HG03103 (cell line): Measurements from ENCODE around the gene FAM240A.
"Not testable (repeated sequence)": the region's sequence is repeated elsewhere in the genome, so short reads cannot be mapped to it uniquely, and the experiment has no call there.

Experiments
- ATAC-seq: cut with Tn5 transposase; IDR thresholded peaks from one replicate; pipeline ENCODE4 v1.9.1; 2021; ENCODE audit warnings: low read depth; ENCODE audit not compliant: unreplicated experiment

Gene FAM240A

DNA sequence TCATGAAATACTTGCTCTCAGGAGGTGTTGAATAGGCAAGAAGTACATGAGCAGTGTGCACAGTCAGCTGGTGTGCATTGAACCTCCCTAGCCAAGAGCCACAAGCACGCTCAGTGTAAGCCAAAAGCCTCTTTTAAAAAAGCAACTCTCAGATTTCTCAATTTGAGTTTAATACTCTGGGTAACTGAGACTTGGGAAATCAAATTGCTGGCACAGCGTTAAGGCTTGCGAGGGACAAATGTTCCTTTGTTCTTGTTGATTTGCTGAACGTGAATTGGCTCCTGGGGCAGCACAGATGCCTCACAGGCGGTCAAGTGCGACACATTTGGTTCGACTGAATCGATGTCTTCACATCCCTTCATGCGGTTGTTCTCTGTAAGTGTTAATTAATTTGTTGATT, at the start of gene FAM240A:
Gene FAM240A, plus strand, starts transcription at position 202 of the 400 bp plus-strand sequence. Its CDS starts 159 bp downstream, at position 361.
- no peak for ATAC-seq

DNA sequence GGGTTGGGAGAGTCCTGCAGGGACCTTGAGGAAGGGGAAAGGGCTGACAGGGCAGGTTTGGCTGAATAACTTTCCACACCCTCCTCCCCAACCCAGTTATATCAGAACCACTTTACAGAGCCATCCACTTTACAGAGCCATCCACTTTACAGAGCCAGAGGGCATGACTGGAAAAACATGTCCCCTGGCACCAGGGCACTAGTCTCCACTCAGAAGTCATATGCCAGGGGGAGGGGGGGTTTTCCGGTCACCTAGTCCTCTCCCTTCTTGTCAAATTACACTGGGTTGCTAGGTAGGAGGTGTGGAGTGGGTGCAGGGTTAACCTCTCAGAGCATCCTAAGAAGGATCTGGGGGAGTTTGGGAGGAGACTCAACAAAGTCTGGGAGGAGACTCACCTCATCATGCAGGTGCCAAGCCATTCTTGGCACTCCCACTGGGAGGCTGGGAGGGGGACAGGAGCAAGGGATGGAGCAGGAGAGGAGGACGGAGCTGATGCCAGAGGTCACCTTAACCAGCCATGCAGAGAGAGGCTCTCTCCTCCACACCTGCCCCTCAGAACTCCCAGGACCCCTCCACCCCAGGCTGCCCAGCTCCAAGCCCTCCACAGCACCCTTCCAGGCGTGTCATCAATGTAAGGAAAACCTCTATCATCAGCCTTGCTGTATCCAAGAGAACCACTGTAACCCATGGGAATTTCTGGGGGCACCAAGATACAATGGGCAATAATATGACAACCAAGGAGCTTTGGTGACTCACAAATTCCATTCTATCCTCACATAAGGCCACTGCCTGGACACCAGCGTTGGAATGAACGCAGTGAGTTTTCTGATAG, 47.9 kb upstream of the FAM240A start:
- no peak for ATAC-seq

DNA sequence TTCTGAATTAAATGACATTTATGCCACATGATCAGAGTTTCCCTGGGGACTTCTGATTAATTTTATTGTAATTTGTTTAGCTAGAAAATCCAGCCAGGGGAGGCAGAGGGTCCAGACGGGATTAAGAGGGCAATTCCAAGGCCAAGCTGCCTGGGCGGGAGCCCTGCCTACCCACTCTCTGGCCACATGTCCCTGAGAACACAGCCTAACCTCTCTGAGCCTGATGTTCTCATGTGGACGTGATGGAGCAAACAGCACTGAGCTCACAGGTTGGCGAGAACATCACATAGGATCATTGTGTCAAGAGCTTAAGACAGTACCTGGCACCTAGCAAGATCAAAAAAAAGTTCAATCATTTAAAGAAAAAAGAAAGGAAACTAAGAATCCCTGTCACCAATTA, 47.2 kb upstream of the FAM240A start:
- no peak for ATAC-seq

- no peak for ATAC-seq
Measured at GRCh38 chr3:46565607-46566039, 46.7 kb upstream of the FAM240A start.

DNA sequence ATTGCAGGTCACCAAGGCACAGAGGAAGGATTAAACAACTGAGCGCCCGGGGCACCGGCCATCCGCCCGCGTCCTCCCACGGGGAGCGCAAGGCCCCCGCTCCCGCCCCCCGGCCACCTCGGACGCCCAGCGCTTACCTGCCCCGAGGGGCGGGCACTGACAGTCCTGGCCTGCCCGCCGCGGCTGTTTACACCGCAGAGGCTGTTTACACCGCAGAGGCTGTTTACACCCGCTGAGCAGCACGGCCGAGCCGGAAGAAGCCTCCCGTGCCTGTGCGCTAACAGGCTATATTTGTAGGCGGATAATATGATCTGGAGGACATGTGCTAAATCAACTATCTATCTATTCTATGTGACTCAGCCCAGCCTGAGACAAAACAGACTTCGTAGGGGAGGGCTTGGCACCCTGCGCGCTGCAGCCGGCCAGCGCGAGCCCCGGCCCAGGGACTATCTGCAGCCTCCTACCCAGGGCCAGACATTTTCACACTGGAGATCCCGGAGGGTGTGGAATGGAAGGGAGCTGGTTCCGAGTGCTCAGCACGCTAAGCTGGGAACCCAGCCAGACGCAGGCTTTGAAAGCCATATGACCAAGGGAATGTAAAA, 46.2 kb upstream of the FAM240A start, which contains the start of gene LRRC2:
Gene LRRC2, minus strand, starts transcription at position 263 of the 602 bp plus-strand sequence. CDS start 14,711 bp downstream, outside the sequence.
- no peak for ATAC-seq

GRCh38 chr3:46571684-46572083, 40.6 kb upstream of the FAM240A start:
- no peak for ATAC-seq

DNA sequence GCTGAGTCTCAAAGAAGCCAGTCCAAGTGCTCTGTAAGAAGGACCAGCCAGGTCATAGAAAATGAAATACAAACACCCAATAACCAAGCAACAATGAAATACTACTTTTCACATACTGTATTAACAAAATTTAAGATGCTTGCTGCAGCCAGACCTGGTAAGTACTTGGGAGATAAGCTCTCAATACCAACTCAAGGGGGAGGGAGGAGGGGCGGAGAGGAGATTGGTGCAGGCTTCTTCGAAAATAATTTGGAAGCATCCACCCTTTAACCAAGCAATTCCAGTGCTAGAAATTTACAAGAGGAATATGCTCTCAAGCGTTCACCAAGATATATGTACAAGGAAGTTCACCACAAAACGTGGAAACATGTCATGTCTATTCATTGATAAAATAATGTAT, 38.6 kb upstream of the FAM240A start:
- ATAC-seq = no peak

DNA sequence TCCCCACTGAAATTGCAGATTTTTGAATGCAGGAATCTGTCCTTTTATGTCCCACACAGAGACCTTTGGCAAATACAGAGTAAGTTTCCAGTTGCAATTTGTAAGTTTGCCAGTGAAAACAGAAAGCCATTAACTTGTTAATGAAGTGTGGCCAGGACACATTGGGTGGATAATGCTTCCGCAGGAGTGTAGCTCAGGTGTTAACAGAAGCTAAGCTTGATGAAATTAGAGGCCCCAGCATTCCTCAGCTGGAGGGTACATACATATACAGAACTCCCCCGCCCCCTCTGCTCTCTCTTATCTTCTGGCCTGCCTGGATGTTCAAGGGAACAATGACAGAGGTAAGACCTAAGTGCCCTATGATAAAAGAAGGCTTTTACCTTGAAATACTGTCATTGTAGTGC, 38.1 kb upstream of the FAM240A start:
- no peak for ATAC-seq

GRCh38 chr3:46574881-46575576, 37.3 kb upstream of the FAM240A start:
- no peak for ATAC-seq

DNA sequence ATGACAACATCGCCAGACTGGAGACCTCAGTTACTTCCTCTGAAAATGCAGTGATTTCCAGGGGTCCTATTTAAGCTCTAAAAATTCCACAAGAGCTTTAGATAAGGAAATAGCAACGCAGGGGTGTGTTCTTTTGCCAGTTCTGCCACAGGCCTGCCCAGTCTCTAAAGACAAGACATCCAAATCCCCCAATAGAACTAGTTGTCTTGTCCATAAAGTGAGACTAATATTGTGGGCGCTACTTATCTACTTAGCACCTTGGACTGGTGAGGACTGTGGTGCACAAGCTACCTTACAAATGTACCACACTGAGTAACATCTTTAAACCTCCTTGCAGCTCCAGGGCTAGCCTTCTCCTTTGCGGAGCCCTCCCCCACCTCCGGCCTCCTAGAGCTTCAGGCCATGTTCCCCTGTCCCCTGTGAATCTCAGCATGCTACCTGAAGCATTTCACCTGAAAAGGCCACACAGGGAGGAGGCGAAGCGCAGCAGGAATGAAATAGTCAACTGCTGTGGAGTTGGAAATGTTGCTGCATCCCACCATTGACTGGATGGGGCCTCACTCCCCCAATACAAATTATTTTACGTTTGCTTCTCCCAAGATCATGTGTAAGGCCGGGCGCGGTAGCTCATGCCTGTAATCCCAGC, 36.6 kb upstream of the FAM240A start:
- ATAC-seq = no peak

DNA sequence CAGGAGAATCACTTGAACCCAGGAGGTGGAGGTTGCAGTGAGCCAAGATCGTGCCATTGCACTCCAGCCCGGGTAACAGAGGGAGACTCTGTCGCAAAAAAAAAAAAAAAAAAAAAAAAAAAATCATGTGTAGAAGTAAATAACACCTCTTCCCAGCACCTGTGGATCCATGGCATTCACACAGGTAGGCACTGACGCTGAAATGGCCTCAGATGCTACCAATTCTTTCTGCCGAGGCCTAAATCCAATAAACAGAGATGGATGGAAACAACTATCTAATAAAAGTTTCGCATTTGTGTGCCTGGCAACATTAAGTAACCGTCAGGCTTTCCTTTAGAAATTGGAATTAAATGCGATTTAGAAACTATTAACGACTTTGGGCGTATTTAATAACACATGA, 35.9 kb upstream of the FAM240A start:
- ATAC-seq = no peak

GRCh38 chr3:46576879-46577278, 35.4 kb upstream of the FAM240A start:
- ATAC-seq = no peak

GRCh38 chr3:46577580-46578249, 34.6 kb upstream of the FAM240A start:
- not testable (repeated sequence) for ATAC-seq

DNA sequence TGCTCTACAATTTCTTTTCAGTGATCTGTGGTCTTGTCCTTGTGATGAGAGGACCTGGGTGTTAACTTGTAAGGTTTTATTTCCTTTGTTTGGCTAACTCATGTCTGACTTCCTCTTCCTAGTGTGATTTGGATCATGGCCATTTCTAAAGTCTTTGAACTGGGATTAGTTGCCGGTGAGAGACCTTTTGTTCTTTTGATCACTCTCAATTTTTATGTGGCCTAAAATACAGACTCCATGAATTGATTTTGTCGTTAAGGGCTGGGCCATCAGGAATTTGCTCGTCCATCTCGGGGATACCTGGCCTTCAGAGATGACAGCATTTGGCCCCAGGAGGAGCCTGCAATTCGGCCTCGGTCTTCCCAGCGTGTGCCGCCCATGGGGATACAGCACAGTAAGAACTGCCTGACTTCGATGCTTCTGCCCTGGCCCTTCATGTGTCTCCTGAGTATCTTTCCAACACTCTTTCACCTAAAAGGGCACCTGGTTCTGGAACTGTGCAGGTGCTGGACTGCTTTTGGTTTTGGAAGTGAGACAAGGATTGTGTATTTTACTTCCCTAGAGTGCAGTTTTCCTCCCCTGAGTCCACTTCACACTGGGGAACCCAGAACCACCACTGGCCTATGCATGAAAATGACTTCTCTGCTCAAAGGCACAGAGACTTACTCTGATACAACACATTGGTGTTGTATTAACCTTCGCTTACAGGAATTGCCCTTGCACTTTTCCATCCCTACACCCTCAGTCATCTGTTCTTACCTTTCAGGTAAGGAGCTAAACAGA, 33.2 kb upstream of the FAM240A start:
- ATAC-seq = no peak

- no peak for ATAC-seq
Measured at GRCh38 chr3:46579756-46580286, 32.5 kb upstream of the FAM240A start.

DNA sequence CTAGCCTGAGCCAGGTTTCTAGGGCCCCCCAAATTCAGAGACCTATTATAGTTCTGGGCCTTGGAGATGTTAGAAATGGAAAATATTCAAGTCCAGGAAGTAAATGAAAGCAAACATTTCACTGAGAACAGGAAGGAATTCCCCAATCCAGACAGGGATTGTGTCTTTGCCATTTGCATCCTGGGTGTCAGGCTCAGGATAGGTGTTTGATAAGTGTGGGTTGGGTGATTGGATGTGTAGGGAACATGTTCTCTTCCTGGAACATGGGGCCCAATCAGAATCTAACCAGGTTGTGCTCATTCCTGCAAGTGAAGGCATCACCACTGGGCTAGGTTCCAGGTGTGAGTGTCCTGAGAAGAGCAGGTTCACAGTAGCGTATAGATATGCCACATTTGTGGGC, 31.6 kb upstream of the FAM240A start:
- ATAC-seq = no peak

DNA sequence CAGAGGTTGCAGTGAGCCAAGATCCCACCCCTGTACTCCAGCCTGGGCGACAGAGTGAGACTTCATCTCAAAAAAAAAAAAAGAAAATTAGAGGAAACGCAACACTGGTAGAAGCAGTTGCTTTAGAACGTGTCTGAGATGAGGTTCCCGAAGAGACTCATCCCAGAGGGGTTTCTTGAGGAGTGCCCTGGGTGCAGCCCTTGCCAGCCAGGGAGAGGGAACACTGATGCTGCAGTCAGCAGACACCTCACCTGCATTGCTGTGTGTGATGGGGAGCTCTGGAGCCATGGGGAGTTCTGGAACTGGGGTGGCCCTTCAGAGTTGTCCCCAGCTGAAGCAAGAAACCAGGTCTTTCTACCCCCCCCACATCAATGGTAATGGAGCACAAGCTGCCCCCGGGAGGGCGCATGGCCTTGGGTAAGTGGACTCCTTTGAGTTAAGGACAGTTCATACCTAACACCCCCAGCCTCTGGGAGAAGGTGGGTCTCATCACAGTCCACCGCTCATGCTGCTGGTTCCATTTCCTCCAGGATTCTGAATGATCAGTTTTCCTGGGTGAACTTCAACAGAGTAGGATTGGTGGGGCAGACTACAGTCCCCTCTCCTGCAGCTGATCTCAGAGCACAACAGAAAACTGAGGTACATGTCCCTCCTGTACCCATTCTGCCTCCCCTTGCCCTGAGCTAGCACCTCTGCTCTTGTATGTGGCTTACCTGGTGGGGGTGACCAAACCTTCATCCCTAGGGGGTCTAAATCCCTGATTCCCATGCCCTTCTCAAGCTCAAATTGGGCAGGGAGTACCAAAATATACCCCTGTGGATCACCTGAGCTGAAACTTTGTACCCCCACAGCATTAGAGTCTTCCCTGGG, 27.5 kb upstream of the FAM240A start:
- ATAC-seq = no peak
